ENCODE results near the gene UBC. TPM values are rescaled to one million over a fixed set of nuclear protein-coding genes. Genes with fewer than 3 reads are reported as not detected.

The UBC gene
- 841 TPM for polyA plus RNA-seq (2013, experiment 1 of 2)
- 847 TPM for polyA plus RNA-seq (2013, experiment 2 of 2)

DNA sequence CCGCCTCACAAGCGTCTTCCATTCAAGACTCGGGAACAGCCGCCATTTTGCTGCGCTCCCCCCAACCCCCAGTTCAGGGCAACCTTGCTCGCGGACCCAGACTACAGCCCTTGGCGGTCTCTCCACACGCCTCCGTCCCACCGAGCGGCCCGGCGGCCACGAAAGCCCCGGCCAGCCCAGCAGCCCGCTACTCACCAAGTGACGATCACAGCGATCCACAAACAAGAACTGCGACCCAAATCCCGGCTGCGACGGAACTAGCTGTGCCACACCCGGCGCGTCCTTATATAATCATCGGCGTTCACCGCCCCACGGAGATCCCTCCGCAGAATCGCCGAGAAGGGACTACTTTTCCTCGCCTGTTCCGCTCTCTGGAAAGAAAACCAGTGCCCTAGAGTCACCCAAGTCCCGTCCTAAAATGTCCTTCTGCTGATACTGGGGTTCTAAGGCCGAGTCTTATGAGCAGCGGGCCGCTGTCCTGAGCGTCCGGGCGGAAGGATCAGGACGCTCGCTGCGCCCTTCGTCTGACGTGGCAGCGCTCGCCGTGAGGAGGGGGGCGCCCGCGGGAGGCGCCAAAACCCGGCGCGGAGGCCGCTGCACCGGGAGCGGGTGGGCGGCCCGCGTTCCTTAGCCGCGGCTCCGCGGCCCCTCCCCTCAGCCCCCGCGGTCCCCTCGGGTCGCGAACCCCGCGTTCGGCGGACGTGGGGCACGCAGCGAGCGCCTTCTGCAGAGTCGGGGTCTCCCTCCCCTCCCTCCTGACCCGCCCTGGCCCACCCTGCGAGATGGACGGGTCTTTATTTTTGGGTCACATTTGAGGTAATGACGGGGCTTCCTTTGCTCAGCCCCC, at the start of gene UBC:
UBC (minus strand) TSS at position 259 of the 847 bp plus-strand sequence. CDS start 879 bp downstream, outside the sequence.
- Histone ChIP-seq H2BK15ac (ENCODE audit: low read length) (peak within 1 kb of the TSS; percentile 37), H2BK5ac (ENCODE audit: low read length) (peak within 1 kb of the TSS; percentile 99), H4K8ac (ENCODE audit: low read depth, low read length) (peak within 1 kb of the TSS; percentile 23), H3K4me3 (ENCODE audit: low read length in 2 of 2) (peak within 1 kb of the TSS; percentile 99), H3K4ac (ENCODE audit: low read length) (peak within 1 kb of the TSS; percentile 99), H3K18ac (ENCODE audit: low read length) (peak within 1 kb of the TSS; percentile 100), H3K4me1 (ENCODE audit: control insufficient read depth in 2 of 2, insufficient read depth in 1 of 2, low read depth in 1 of 2, low read length in 2 of 2) (peaks cover 19 to 23% of the 10 kb centered on the region in 2 donors), H3K14ac (ENCODE audit: low read length) (peak within 1 kb of the TSS; percentile 97), H2BK12ac (ENCODE audit: low read length) (peak within 1 kb of the TSS; percentile 97), H3K23ac (ENCODE audit: low read depth, low read length, poor library complexity) (peak within 1 kb of the TSS; percentile 100), H2AFZ (ENCODE audit: low read length) (peak within 1 kb of the TSS; percentile 100), H3K27me3 (ENCODE audit: control insufficient read depth in 3 of 3, insufficient read depth in 3 of 3, low read depth in 1 of 3, low read length in 3 of 3) (no peaks in the 10 kb centered on the region), H2BK120ac (ENCODE audit: low read depth, low read length) (peak within 1 kb of the TSS; percentile 88), H3K36me3 (replicated peaks in 1 of 2; ENCODE audit: control insufficient read depth in 2 of 2, insufficient read depth in 2 of 2, low read length in 2 of 2) (peaks cover 18 to 37% of the 10 kb centered on the region in 2 donors), H3K79me1 (ENCODE audit: low read depth, low read length) (peaks cover 7% of the 10 kb centered on the region), H4K91ac (ENCODE audit: low read depth, low read length, poor library complexity) (no peak within 1 kb of the TSS), H3K27ac (replicated peaks; ENCODE audit: low read length) (peak within 1 kb of the TSS; percentile 95), H3K9me3 (replicated peaks in 1 of 2; ENCODE audit: control insufficient read depth in 2 of 2, insufficient read depth in 1 of 2, low read depth in 1 of 2, low read length in 2 of 2) (no peaks in the 10 kb centered on the region), H3K9ac (ENCODE audit: low read depth, low read length, poor library complexity) (peak within 1 kb of the TSS; percentile 99), H3K4me2 (ENCODE audit: insufficient read depth, low read length, poor library complexity, severe bottlenecking) (peak within 1 kb of the TSS; percentile 70), H2AK5ac (ENCODE audit: low read depth, low read length) (peak within 1 kb of the TSS; percentile 83)
- no CpG with 5 or more reads among the region's 85 CpGs for WGBS, 2 donors (ENCODE audit: extremely low coverage in 2 of 2, insufficient read length in 2 of 2, insufficient replicate concordance in 1 of 2)
- peak; percentile 94 for DNase-seq (ENCODE audit: low spot score)

DNA sequence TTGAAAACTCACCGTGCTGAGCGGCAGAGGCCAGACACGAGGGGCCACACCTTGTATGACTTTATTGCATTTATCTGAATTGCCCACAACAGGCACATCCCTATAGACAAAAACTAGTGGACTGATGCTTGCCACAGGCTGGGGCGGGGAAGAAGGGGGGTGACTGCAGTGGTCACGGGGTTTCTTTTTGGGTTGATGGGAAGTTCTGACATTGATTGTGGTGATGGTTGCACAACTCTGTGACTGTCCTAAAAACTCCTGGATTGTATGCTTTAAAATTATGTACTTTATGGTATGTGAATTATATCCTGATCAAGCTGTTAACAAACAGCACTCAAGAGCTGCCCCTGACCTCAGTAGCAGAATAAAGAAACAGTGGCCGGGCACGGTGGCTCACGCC, 48.8 kb upstream of the UBC start:
- Histone ChIP-seq H3K27ac (replicated peaks; ENCODE audit: low read length) (no peak overlapping the region), H2BK120ac (ENCODE audit: low read depth, low read length) (no peak overlapping the region), H3K4me2 (ENCODE audit: insufficient read depth, low read length, poor library complexity, severe bottlenecking) (no peak overlapping the region), H3K14ac (ENCODE audit: low read length) (peak overlapping the region; percentile 71), H3K36me3 (replicated peaks in 1 of 2; ENCODE audit: control insufficient read depth in 2 of 2, insufficient read depth in 2 of 2, low read length in 2 of 2) (peaks cover 37 to 84% of the 10 kb centered on the region in 2 donors), H2AFZ (ENCODE audit: low read length) (no peak overlapping the region), H3K79me1 (ENCODE audit: low read depth, low read length) (no peaks in the 10 kb centered on the region), H3K23ac (ENCODE audit: low read depth, low read length, poor library complexity) (no peak overlapping the region), H3K27me3 (ENCODE audit: control insufficient read depth in 3 of 3, insufficient read depth in 3 of 3, low read depth in 1 of 3, low read length in 3 of 3) (no peaks in the 10 kb centered on the region), H3K9me3 (replicated peaks in 1 of 2; ENCODE audit: control insufficient read depth in 2 of 2, insufficient read depth in 1 of 2, low read depth in 1 of 2, low read length in 2 of 2) (no peaks in the 10 kb centered on the region), H2AK5ac (ENCODE audit: low read depth, low read length) (no peak overlapping the region), H2BK12ac (ENCODE audit: low read length) (no peak overlapping the region), H2BK5ac (ENCODE audit: low read length) (no peak overlapping the region), H4K91ac (ENCODE audit: low read depth, low read length, poor library complexity) (no peak overlapping the region), H2BK15ac (ENCODE audit: low read length) (no peak overlapping the region), H3K4me1 (ENCODE audit: control insufficient read depth in 2 of 2, insufficient read depth in 1 of 2, low read depth in 1 of 2, low read length in 2 of 2) (no peaks in the 10 kb centered on the region), H3K4ac (ENCODE audit: low read length) (no peak overlapping the region), H4K8ac (ENCODE audit: low read depth, low read length) (no peak overlapping the region), H3K4me3 (ENCODE audit: low read length in 2 of 2) (no peak overlapping the region), H3K9ac (ENCODE audit: low read depth, low read length, poor library complexity) (no peak overlapping the region), H3K18ac (ENCODE audit: low read length) (no peak overlapping the region)
- no peak for DNase-seq (ENCODE audit: low spot score)
- WGBS, 2 donors (ENCODE audit: extremely low coverage in 2 of 2, insufficient read length in 2 of 2, insufficient replicate concordance in 1 of 2): no CpG with 5 or more reads among the region's 8 CpGs

DNA sequence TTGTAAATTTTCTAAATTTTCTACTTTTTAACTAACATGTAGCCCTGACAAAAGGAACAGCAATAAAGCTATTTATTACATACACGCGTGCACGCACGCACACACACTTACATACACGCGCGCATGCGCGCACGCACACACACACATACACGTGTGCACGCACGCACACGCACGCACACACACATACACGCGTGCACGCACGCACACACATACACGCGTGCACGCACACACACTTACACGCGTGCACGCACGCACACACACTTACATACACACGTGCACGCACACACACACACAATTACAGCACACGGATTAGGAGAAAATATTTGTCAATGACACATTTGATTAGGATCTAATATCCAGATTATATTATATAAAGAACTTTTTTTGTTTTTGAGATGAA, 46.6 kb upstream of the UBC start:
- Histone ChIP-seq H3K4me2 (ENCODE audit: insufficient read depth, low read length, poor library complexity, severe bottlenecking) (no peak overlapping the region), H3K4ac (ENCODE audit: low read length) (no peak overlapping the region), H2BK5ac (ENCODE audit: low read length) (no peak overlapping the region), H3K23ac (ENCODE audit: low read depth, low read length, poor library complexity) (no peak overlapping the region), H2AK5ac (ENCODE audit: low read depth, low read length) (no peak overlapping the region), H2BK15ac (ENCODE audit: low read length) (no peak overlapping the region), H3K27me3 (ENCODE audit: control insufficient read depth in 3 of 3, insufficient read depth in 3 of 3, low read depth in 1 of 3, low read length in 3 of 3) (no peaks in the 10 kb centered on the region), H2AFZ (ENCODE audit: low read length) (no peak overlapping the region), H3K79me1 (ENCODE audit: low read depth, low read length) (no peaks in the 10 kb centered on the region), H3K27ac (replicated peaks; ENCODE audit: low read length) (no peak overlapping the region), H3K4me1 (ENCODE audit: control insufficient read depth in 2 of 2, insufficient read depth in 1 of 2, low read depth in 1 of 2, low read length in 2 of 2) (no peaks in the 10 kb centered on the region), H3K9ac (ENCODE audit: low read depth, low read length, poor library complexity) (peak overlapping the region; percentile 60), H3K4me3 (ENCODE audit: low read length in 2 of 2) (peak overlapping the region in 1 of 2 donors; percentile 55), H3K36me3 (replicated peaks in 1 of 2; ENCODE audit: control insufficient read depth in 2 of 2, insufficient read depth in 2 of 2, low read length in 2 of 2) (peaks cover 38 to 84% of the 10 kb centered on the region in 2 donors), H2BK12ac (ENCODE audit: low read length) (no peak overlapping the region), H3K9me3 (replicated peaks in 1 of 2; ENCODE audit: control insufficient read depth in 2 of 2, insufficient read depth in 1 of 2, low read depth in 1 of 2, low read length in 2 of 2) (no peaks in the 10 kb centered on the region), H3K14ac (ENCODE audit: low read length) (no peak overlapping the region), H4K91ac (ENCODE audit: low read depth, low read length, poor library complexity) (no peak overlapping the region), H4K8ac (ENCODE audit: low read depth, low read length) (no peak overlapping the region), H3K18ac (ENCODE audit: low read length) (no peak overlapping the region), H2BK120ac (ENCODE audit: low read depth, low read length) (no peak overlapping the region)
- no CpG with 5 or more reads among the region's 29 CpGs for WGBS, 2 donors (ENCODE audit: extremely low coverage in 2 of 2, insufficient read length in 2 of 2, insufficient replicate concordance in 1 of 2)
- DNase-seq (ENCODE audit: low spot score): no peak

DNA sequence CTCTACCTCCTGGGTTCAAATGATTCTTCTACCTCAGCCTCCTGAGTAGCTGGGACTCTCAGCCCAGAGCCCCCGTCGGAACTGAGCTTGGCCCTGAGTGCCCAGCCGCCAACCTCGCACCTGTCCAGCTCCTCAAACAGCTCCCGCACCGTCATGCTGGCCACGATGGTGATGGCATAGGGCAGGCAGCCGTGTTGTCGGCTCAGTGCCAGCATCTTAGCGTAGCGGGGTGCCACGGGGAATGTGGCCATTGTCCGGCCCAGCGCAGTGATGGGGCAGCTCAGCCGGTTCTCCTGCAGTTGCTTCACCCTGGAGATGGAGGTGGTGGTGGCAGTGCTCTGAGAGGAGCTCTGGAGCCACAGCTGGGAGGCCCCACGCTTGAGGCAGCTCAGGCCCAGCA, 42.1 kb upstream of the UBC start:
- Histone ChIP-seq H3K27me3 (ENCODE audit: control insufficient read depth in 3 of 3, insufficient read depth in 3 of 3, low read depth in 1 of 3, low read length in 3 of 3) (no peaks in the 10 kb centered on the region), H3K4me3 (ENCODE audit: low read length in 2 of 2) (no peak overlapping the region), H3K79me1 (ENCODE audit: low read depth, low read length) (no peaks in the 10 kb centered on the region), H3K4me2 (ENCODE audit: insufficient read depth, low read length, poor library complexity, severe bottlenecking) (no peak overlapping the region), H3K4ac (ENCODE audit: low read length) (no peak overlapping the region), H3K14ac (ENCODE audit: low read length) (peak overlapping the region; percentile 31), H4K91ac (ENCODE audit: low read depth, low read length, poor library complexity) (no peak overlapping the region), H4K8ac (ENCODE audit: low read depth, low read length) (peak overlapping the region; percentile 65), H3K18ac (ENCODE audit: low read length) (peak overlapping the region; percentile 27), H2BK5ac (ENCODE audit: low read length) (no peak overlapping the region), H2BK12ac (ENCODE audit: low read length) (no peak overlapping the region), H3K23ac (ENCODE audit: low read depth, low read length, poor library complexity) (no peak overlapping the region), H2AFZ (ENCODE audit: low read length) (no peak overlapping the region), H2AK5ac (ENCODE audit: low read depth, low read length) (no peak overlapping the region), H3K4me1 (ENCODE audit: control insufficient read depth in 2 of 2, insufficient read depth in 1 of 2, low read depth in 1 of 2, low read length in 2 of 2) (no peaks in the 10 kb centered on the region), H3K9ac (ENCODE audit: low read depth, low read length, poor library complexity) (peak overlapping the region; percentile 70), H3K36me3 (replicated peaks in 1 of 2; ENCODE audit: control insufficient read depth in 2 of 2, insufficient read depth in 2 of 2, low read length in 2 of 2) (peaks cover 28 to 83% of the 10 kb centered on the region in 2 donors), H3K9me3 (replicated peaks in 1 of 2; ENCODE audit: control insufficient read depth in 2 of 2, insufficient read depth in 1 of 2, low read depth in 1 of 2, low read length in 2 of 2) (peaks cover 0 to 2% of the 10 kb centered on the region in 2 donors), H3K27ac (replicated peaks; ENCODE audit: low read length) (no peak overlapping the region), H2BK15ac (ENCODE audit: low read length) (no peak overlapping the region), H2BK120ac (ENCODE audit: low read depth, low read length) (no peak overlapping the region)
- DNase-seq (ENCODE audit: low spot score): no peak
- no CpG with 5 or more reads among the region's 16 CpGs for WGBS, 2 donors (ENCODE audit: extremely low coverage in 2 of 2, insufficient read length in 2 of 2, insufficient replicate concordance in 1 of 2)

Measured in neuronal stem cell (in vitro differentiated cells).